Heart left ventricle (tissue), 13 donors: Measurements from ENCODE around the gene GALNTL6.

Experiments used
- CTCF ChIP-seq, 12 donors: fragments of 200-600 bp; sonication (generic) in 4 of 12; IDR thresholded peaks; one replicate each; pipeline versions ENCODE4 v1.5.0 to v1.8.0; 2018 to 2022; ENCODE audit warnings: antibody characterized with exemption in 12 of 12, mild to moderate bottlenecking in 5 of 12
- POLR2A ChIP-seq, 2 donors: fragments of 450-650 bp; IDR thresholded peaks; one replicate each; pipeline ENCODE4 v1.6.1; 2017; ENCODE audit warnings: antibody characterized with exemption in 2 of 2, mild to moderate bottlenecking in 2 of 2, moderate library complexity in 2 of 2
- donor health status: ischemic (EF 13 %, LVEDD 7.1; RV severe dilation, severe dysfunction).
- donor health status: DM: no; HTN: yes; CAD: no.
- donor health status: DM: no; HTN: no; CAD: no.
- donor health status: ischemic (EF 25% LVEDD 6.9; RV normal size, moderate dysfunction).
- donor health status: ischemic (EF 25% LVEDD 5.7; RV mildly dilated, moderate dysfunction).
- donor health status: ischemic (EF 35%, LVEDD 5.7; RV mildly dilated, moderate dysfunction).
- donor health status: nonischemic (EF 11% LVEDD 7.7; RV severe dilation, severe dysfunction).
- donor health status: DM: yes; HTN: yes; CAD: no.
- donor health status: PGD.
- donor health status: ischemic (EF 29% LVEDD 5.4; RV normal size, mild dysfunction).
- donor health status: nonischemic (EF 23%, LVEDD 6.1; RV moderate dilation, normal function).

DNA sequence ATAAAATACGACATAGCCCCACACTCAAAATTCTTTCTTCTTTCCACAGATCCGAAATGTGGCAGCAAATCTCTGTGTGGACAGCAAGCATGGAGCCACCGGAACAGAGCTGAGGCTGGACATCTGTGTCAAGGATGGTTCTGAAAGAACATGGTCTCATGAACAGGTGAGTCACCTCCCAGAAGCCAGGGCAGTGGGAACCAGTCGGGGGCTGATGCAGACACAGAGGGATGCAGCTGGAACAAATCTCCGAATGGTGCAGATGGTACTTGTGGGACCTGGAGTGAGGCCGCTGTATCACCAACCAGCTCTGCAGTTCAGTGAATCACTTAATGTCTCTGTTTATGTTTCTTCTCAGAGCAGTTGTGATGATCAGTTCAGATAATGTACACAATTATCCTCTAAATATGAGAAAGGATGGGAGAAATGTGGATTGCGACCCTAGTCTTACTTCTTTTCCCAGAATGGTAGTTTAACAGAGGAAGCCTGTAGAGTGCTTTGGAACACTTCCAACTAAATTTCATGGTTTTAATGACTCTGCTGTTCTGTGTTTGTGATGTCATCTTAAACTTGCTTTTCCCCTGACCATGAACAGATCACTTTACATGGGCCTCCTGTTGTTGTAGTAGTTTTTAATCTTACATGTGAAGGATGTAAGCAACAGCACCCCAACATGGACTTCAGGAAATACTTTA lies 1196.1 kb downstream of the GALNTL6 start:
- TF ChIP-seq POLR2A (IDR thresholded peaks at IDR 0.05) (no peak), CTCF (IDR thresholded peaks at IDR 0.05) (no peak)
